Peyer's patch (tissue), 4 donors: ENCODE data around the gene HSD17B2. TPM values are rescaled to one million over a fixed set of nuclear protein-coding genes. Genes with fewer than 3 reads are reported as not detected.

Experiments
- DNase-seq, 3 donors: peaks; one replicate each; pipeline ENCODE4 v3.0.0-alpha.2; 2017 to 2019
- H3K27ac ChIP-seq, 4 donors: fragments of 200-600 bp; sonication (generic); one replicate each; pipeline ENCODE4 v1.5.1; 2016 to 2019
- H3K27me3 ChIP-seq, 2 donors: fragments of 200-600 bp; sonication (generic); one replicate each; pipeline ENCODE4 v1.5.1; 2019
- H3K36me3 ChIP-seq, 3 donors: fragments of 200-600 bp; sonication (generic); one replicate each; pipeline ENCODE4 v1.5.1; 2016 to 2019
- H3K4me1 ChIP-seq, 4 donors: fragments of 200-600 bp; sonication (generic); one replicate each; pipeline ENCODE4 v1.5.1; 2016 to 2019
- H3K4me3 ChIP-seq, 4 donors: fragments of 200-600 bp; sonication (generic); 1 replicate in 3 of 4; 2 replicates in 1 of 4; pipeline ENCODE4 v1.5.1; 2016 to 2019; ENCODE audit warnings: mild to moderate bottlenecking in 1 of 4
- H3K9me3 ChIP-seq, 4 donors: fragments of 200-600 bp; sonication (generic); one replicate each; pipeline ENCODE4 v1.5.1; 2016 to 2019; ENCODE audit warnings: mild to moderate bottlenecking in 1 of 4
- POLR2A ChIP-seq, 2 donors: fragments of 450-650 bp; IDR thresholded peaks; one replicate each; pipeline ENCODE4 v1.5.1; 2017; ENCODE audit warnings: antibody characterized with exemption in 2 of 2, mild to moderate bottlenecking in 2 of 2, moderate library complexity in 2 of 2
- total RNA-seq, 4 donors: library from RNA; depleted of rRNA; stranded (reverse); fragments of >200 nt; gene quantifications; one replicate each; pipeline ENCODE4 v1.1.0, GENCODE V29; 2016
- TF ChIP-seq, protein P1 (sequence below), 6 experiments: fragments of 450-650 bp in 4 of 6; fragments of 200-600 bp in 2 of 6; sonication (generic) in 1 of 6; IDR thresholded peaks; one replicate each; pipeline ENCODE4 v1.5.1; 2017 to 2019; ENCODE audit warnings: antibody characterized with exemption in 6 of 6, mild to moderate bottlenecking in 3 of 6, moderate library complexity in 1 of 6

Gene HSD17B2
- total RNA-seq, 4 donors from 2014 or later, result 19.8 to 173 (median 140) TPM

DNA sequence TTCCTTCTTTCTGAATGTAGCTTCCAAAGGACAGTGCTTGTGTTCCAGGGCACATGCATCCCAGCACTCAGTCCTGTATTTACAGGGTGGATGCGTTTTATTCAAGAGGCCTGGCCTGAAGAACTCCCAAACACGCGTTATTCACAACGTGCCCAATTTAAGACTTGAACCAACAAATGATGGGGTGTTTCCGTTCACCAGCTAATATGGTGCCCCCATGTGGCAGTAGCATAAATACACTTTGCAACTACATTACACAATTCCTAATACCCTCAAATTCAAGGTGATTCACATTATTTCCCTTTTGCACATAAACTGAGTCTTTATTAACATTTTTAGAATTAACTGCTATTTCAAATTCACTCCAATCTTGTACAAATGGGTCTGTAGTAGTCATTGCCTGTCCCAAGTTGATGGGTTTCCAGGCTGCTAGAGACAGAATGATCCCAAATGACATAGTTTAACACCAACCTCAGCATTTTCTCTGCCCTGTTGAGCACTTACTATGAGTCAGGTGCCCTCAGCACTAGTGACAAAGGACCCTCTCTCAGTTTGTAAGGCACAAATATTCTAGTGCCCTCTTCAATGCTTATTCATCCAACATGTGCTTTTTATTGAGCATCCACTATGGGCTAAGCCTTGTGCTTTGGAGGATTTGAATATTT, 26.9 kb downstream of the HSD17B2 start:
- no peaks in the 10 kb centered on the region for H3K9me3 ChIP-seq
- H3K27me3 ChIP-seq, result no peaks in the 10 kb centered on the region
- no peak overlapping the region for H3K4me3 ChIP-seq
- H3K4me1 ChIP-seq, result peaks cover 0 to 19% (median 0%) of the 10 kb centered on the region in 4 donors
- peak in 1 of 3 donors; percentile 61 for DNase-seq
- H3K27ac ChIP-seq, result peak overlapping the region in 1 of 4 donors; percentile 28
- no peak for TF ChIP-seq POLR2A (IDR thresholded peaks at IDR 0.05)
- TF ChIP-seq, protein P1, sequence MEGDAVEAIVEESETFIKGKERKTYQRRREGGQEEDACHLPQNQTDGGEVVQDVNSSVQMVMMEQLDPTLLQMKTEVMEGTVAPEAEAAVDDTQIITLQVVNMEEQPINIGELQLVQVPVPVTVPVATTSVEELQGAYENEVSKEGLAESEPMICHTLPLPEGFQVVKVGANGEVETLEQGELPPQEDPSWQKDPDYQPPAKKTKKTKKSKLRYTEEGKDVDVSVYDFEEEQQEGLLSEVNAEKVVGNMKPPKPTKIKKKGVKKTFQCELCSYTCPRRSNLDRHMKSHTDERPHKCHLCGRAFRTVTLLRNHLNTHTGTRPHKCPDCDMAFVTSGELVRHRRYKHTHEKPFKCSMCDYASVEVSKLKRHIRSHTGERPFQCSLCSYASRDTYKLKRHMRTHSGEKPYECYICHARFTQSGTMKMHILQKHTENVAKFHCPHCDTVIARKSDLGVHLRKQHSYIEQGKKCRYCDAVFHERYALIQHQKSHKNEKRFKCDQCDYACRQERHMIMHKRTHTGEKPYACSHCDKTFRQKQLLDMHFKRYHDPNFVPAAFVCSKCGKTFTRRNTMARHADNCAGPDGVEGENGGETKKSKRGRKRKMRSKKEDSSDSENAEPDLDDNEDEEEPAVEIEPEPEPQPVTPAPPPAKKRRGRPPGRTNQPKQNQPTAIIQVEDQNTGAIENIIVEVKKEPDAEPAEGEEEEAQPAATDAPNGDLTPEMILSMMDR (IDR thresholded peaks at IDR 0.05), result peak in 4 of 6 experiments; percentile 32 to 66 (median 58)
- H3K36me3 ChIP-seq, result no peaks in the 10 kb centered on the region

DNA sequence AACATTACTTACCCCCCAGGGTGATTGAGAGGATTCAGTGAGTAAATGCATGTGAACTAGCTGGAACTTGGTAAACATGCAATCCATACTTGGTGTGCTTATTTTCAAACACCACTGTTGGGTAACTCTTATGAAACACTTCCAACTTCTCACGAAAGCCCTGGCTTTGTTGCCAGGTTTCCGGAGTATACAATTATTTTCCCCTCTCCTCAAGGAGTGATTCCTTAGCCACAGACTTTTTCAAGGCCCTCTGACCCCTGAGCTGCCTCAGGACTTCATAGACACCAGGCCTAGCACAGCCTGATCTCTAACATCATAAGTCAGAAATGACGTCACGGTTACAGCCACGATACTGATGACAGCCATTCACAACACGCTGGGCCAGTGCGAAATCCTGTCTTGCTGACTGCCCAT, 27.6 kb downstream of the HSD17B2 start:
- no peak for DNase-seq
- H3K36me3 ChIP-seq, result no peaks in the 10 kb centered on the region
- H3K27ac ChIP-seq, result no peak overlapping the region
- peaks cover 0 to 19% (median 0%) of the 10 kb centered on the region in 4 donors for H3K4me1 ChIP-seq
- H3K27me3 ChIP-seq, result no peaks in the 10 kb centered on the region
- no peak overlapping the region for H3K4me3 ChIP-seq
- TF ChIP-seq, protein P1 (IDR thresholded peaks at IDR 0.05), result no peak
- no peak for TF ChIP-seq POLR2A (IDR thresholded peaks at IDR 0.05)
- no peaks in the 10 kb centered on the region for H3K9me3 ChIP-seq

GRCh38 chr16:82063456-82064082, 28.5 kb downstream of the HSD17B2 start:
- H3K27ac ChIP-seq, result peak overlapping the region in 1 of 4 donors; percentile 16
- no peaks in the 10 kb centered on the region for H3K27me3 ChIP-seq
- H3K36me3 ChIP-seq, result peaks cover 0 to 8% (median 0%) of the 10 kb centered on the region in 3 donors
- H3K4me3 ChIP-seq, result no peak overlapping the region
- H3K9me3 ChIP-seq, result no peaks in the 10 kb centered on the region
- DNase-seq, result no peak
- H3K4me1 ChIP-seq, result peaks cover 0 to 19% (median 0%) of the 10 kb centered on the region in 4 donors
- TF ChIP-seq POLR2A (IDR thresholded peaks at IDR 0.05), result no peak
- TF ChIP-seq, protein P1 (IDR thresholded peaks at IDR 0.05), result no peak

DNA sequence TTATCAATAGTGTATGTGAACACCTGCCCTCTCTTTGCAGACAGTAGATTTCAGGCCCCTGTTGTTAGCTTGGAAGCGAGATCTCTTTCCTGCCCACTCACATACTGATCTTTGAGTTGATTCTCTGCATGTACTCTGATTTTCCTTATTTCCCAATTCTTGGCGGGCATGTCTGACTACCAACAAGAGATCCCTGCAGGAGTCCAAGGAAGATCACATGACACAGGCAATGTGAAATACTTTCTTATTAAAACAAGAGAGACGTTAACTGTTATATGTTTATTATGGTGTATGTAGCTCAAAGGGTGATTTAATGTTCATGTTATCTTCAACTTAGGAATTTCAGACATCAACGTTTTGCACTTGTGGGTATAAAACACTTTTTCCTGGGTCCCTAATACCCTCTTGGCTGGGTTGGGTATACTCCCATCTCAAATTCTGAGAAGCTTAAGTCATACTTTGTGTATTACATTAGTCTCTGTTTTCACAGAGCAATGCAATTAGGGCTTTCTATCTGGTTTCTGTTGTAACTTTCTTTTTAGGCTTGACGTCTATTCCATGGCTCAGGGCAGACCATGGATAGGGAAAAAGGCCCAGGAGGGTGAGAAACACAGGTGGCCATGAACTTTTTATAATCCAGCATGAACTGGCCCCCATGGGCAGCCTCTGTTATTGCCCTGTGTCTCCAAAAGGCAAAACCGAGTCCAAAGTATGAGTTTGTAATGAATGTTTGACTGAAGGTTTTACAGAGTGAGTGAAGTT, 32.2 kb downstream of the HSD17B2 start:
- H3K4me1 ChIP-seq, result peaks cover 0 to 3% (median 0%) of the 10 kb centered on the region in 4 donors
- H3K9me3 ChIP-seq, result no peaks in the 10 kb centered on the region
- no peak overlapping the region for H3K4me3 ChIP-seq
- DNase-seq, result no peak
- no peak overlapping the region for H3K27ac ChIP-seq
- peaks cover 0 to 33% (median 0%) of the 10 kb centered on the region in 3 donors for H3K36me3 ChIP-seq
- TF ChIP-seq POLR2A (IDR thresholded peaks at IDR 0.05), result no peak
- TF ChIP-seq, protein P1 (IDR thresholded peaks at IDR 0.05), result no peak
- no peaks in the 10 kb centered on the region for H3K27me3 ChIP-seq

DNA sequence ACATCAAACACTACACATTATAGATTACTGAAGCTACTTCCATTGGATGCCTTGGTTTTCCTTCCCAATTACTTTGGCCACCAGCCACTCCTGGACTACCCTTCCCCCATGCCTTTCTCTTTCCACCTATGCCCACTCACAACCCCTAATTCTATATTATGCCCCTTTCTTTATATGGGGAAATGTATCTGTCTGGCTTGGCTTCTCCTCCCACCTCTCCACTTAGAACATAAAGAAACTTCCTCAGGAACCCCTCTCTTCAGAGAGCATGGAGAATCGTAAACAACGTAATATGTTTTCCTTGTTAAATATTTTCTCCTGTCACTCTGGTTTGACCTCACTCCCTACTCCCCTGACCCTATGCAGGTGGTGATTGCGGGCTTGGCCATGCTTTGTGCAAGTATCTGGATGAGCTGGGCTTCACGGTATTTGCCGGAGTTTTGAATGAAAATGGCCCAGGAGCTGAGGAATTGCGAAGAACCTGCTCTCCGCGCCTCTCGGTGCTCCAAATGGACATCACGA, 32.8 kb downstream of the HSD17B2 start:
- Histone ChIP-seq H3K9me3 (no peaks in the 10 kb centered on the region), H3K36me3 (peaks cover 0 to 39% (median 0%) of the 10 kb centered on the region in 3 donors), H3K27ac (no peak overlapping the region), H3K4me1 (peaks cover 0 to 1% (median 0%) of the 10 kb centered on the region in 4 donors), H3K4me3 (no peak overlapping the region), H3K27me3 (no peaks in the 10 kb centered on the region)
- no peak for DNase-seq
- no peak for TF ChIP-seq POLR2A (IDR thresholded peaks at IDR 0.05)
- TF ChIP-seq, protein P1 (IDR thresholded peaks at IDR 0.05), result no peak
